HG02973 (cell line): Measurements from ENCODE around the gene HMOX2.

Source experiments
- ATAC-seq: cut with Tn5 transposase; IDR thresholded peaks from one replicate; pipeline ENCODE4 v1.9.1; 2021; ENCODE audit warnings: moderate library complexity; ENCODE audit not compliant: unreplicated experiment

Gene HMOX2

DNA sequence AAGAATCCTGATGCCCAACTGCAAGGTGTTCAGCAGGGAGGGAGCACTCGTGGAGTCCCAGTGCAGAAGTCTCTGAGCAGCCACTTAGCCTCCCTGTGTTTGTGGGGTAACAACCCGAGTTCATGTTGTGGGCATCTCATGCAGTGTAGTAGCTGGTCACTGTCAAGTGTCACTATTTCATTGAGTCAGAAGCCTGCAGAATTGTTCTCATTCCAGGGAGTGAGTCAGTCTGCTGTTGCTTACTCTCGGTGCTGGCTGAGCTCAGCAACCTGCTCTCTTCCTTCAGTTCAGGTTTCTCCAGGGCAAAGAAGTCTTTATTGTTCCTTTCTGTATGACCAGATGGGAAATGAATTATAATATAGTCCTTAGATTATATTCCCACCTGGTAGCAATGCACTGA, 24.1 kb downstream of the HMOX2 start:
- ATAC-seq: no peak

DNA sequence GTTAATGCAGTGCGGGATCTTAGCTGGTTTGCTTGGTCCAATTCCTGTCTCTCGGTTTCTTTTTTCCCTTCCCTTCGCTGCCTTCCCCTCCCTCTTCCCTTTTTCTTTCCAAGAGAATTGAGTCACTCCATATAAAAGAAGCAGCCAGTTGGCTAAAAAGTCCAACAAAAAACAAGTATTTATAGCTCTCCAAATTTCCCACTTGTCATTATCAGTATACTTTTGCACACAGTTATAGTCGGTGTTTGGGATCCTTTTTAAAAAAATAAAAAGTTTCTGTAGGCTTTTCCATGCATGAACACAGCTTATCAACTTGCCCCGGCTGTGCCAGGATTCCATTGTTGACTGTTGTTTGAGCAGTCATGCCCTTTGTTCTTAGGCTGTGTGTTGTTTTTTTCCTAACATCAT, 24.9 kb downstream of the HMOX2 start:
- no peak for ATAC-seq

DNA sequence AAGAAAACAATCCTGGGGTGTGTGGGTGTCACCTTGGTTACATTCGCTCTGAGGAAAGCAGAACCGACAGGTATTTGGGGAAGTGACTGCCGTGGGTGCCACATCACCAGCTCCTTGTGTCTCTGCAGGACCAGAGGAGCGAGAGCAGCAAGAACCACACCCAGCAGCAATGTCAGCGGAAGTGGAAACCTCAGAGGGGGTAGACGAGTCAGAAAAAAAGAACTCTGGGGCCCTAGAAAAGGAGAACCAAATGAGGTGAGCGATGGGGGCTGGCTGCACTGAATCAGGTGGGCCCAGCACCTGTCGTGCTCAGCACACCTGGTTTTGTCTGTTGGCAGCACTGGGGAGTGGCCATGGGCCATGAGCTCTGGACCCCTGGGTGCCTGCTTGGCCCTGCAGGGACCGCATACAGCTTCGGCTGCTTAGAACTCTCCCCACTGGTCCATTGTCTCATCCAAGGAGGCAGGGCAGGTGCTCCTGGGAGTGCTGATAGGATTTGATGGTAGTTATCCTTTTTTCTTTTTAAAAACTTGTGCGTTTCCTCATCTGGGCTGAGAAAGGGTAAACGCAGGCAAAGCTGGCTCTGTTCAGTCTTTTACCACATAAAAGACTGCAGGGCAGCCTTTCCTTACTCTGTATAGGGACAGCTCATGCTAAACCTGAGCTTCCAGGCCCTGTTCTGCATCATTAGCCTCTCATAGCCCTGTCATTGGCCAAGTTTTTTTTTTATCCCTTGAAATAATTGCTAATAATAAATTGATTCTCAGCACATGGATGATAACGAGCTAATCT, 29.4 kb downstream of the HMOX2 start:
- ATAC-seq: peak; percentile 70

DNA sequence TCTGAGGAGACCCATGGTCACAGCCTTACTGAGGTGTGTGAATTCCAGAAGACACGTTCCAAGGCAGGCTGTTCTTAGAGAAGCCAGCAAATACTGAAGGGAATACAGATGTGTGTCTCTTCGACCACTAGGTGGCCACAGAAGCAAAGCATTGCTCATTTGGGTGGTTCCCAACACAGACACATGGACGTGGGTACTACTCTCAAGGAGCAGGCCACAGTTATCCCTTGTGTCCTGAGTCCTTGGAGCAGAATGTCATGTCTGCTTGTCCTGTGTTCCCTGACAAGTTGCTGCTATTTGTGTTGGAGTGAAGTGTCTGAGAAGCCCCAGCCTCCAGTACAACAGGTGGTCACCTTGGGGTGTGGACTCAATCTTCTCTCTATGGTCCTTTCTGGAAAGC, 30.3 kb downstream of the HMOX2 start:
- peak; percentile 45 for ATAC-seq

DNA sequence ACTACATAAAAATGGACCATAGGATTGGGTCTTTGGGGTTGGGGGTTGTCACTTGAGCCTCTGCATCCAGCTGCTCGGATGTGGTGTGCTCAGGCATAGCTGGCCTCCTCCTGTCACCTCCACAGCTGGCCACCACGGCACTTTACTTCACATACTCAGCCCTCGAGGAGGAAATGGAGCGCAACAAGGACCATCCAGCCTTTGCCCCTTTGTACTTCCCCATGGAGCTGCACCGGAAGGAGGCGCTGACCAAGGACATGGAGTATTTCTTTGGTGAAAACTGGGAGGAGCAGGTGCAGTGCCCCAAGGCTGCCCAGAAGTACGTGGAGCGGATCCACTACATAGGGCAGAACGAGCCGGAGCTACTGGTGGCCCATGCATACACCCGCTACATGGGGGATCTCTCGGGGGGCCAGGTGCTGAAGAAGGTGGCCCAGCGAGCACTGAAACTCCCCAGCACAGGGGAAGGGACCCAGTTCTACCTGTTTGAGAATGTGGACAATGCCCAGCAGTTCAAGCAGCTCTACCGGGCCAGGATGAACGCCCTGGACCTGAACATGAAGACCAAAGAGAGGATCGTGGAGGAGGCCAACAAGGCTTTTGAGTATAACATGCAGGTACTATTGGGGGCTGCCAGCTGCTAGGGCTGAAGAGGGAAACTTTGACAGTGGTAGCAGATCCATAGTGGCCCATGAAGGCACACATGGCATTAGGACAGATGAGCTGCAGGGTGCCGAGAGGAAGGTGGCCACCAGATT, 31.6 kb downstream of the HMOX2 start:
- ATAC-seq: no peak

DNA sequence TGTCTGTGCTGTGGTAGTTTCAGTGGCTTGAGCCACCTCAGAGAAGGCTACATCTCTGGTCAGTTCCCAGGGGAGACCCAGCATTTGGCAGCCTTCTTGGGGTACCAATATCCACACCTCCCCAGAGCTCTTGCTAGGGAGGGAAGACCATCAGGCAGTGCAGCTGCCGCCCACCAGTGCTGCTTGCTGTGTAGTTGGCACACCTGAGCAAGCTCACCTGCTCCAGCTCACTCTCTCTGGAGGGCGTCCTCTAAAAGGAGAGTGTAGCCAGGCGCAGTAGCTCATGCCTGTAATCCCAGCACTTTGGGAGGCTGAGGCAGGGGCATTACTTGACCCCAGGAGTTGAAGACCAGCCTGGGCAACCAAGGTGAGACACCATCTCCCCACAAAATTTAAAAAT, 32.6 kb downstream of the HMOX2 start:
- ATAC-seq: no peak

DNA sequence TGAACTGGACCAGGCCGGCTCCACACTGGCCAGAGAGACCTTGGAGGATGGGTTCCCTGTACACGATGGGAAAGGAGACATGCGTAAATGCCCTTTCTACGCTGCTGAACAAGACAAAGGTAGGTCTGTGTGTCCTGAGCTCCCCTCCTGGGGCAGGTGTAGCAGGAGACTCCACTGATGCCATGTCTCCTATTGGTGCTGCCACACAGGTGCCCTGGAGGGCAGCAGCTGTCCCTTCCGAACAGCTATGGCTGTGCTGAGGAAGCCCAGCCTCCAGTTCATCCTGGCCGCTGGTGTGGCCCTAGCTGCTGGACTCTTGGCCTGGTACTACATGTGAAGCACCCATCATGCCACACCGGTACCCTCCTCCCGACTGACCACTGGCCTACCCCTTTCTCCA, 33.2 kb downstream of the HMOX2 start:
- no peak for ATAC-seq

DNA sequence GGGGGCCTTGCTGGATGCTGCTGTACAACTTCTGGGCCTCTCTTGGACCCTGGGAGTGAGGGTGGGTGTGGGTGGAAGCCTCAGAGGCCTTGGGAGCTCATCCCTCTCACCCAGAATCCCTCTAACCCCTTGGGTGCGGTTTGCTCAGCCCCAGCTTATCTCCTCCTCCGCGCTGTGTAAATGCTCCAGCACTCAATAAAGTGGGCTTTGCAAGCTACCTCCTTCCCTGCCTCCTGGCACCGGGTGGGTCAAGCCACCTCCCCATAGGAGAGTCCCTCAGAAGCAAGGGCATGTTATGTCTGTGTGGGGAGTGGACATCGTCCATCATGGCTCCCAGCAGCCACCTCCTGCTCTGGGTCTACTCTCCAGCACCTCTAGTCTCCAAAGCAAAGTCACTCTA, 33.9 kb downstream of the HMOX2 start:
- no peak for ATAC-seq

DNA sequence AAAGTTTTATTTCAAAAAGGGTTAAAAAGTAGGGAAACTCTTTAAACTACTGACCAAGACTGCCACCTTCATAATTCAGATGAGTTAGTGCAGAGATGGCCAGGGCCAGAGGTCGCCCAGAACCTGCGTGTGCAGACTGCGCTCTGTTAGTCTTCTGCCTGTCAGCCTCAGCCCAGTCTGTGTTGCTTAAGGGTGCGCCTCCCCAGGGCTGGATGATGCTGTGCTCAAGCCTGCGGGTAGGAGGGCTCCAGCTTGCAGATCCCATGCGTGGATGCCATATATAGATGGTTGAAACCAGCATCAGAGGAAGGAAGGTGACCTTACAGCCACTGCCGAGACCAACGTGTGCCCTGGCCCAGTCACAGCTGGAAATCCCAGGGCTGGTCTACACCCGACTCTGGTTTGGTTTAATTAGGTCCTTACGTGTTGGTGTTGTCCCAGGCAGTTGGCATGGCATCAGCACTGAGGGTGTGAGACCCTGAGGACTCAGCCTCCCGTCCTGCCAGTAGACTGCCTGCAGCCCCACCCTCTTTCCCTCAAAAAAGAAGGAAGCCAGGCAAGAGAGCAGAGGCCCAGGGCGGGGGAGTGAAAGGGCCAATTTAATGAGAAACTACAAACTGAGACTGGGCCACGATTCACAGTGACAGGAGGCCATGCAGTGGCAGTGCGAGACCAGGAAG, 34.7 kb downstream of the HMOX2 start:
- ATAC-seq: no peak

DNA sequence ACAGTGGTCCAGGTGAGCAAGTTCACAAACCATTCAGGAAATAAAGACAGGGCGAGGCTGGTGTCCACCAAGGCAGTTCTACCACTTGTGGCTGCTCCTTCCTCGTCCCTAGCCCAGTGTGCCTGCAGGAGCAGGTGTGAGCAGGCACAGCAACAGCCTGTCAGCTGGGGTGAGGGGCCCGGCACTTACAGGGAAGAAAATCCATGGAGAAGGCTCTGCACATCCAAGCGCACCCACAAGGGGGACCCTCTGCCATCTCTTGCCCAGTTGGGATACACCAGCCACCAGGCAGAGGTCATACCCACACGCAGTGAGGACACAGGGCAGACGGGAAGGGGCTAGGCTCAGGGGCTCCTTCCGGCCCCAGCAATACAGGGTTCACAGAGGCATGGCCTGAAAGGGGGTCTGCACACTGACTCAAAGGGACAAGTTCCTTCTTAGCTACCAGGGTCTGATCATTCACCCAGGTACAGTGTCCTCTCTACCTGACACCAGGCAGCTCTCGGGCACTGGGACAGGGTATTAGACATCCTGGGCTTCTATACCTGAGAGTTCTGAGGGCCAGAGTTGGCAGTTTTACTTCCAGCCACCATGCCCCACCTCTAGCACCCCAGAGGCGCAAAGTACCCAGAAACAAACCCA, 35.4 kb downstream of the HMOX2 start:
- ATAC-seq: no peak

DNA sequence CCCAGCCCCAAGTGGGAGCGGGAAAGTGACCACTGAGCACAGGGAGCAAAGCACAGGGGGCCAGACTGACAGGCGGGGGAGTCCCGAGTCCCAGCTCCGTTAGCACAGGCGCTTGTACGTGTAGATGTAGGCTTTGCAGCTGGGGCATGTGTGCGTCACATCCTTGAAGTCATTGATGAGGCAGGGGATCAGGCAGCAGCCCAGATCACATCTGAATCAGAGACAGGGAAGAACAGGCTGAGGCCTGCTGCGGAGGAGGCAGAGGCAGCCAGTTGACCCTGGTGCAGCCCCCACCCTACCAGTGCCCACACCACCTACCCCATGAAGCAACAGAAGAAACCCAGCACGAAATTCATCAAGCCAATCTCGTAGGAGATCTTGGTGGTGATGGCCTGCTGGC, 36.3 kb downstream of the HMOX2 start:
- ATAC-seq: no peak

DNA sequence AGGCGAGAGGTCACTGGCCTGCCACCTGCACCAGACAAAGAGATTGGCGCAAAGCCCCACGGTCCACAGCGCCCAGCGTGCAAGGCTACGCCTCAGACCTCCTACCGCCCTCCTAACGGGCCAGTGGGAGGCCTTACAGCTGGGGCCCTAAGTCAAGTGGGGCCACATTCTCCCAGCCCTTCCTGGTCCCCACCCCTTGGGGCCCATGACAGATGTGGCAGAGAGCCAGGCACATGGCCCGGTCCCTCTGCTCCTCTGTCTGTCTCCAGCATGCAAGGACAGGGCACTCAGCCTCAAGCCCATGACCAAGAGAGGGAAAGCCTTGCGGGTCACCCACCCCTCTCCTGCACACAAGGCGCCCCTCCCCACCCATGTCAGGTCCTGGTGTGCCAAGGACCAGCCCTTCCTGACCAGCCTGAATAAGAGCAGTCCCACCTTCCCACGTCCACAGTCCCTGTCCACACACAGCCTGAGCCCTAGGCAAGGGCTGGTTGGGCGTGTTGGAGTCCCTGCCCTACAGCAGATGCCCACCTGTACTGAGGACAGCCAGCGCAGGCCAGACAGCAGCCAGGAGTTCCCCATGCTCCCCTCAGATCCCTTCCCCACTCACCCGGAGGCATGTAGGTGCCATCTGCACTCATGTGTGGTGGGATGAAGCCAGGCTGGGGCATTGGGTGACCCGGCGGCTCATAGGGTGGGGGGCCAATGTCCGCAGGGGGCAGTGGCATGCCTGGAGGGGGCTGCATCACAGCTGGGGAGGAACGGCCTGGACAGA, 37.1 kb downstream of the HMOX2 start:
- ATAC-seq: no peak

DNA sequence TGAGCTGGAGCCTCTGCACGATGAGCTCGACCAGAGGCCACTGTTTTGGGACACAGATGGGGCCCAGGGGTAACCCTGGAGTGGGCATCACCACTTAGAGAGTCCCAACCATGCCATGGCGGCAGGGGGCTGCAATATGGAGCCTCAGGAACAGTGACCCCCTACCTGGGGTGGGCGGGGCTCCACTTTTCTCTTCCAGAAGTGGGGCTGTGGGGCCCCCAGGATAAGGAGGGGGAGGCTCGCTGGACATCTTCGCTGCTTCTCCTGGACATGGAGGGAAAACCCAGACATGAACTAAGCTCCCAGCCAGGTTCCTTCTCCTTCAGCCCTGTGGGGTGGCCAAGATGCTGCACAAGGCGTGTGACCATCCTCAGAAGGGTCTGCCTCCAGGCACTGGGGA, 37.7 kb downstream of the HMOX2 start:
- no peak for ATAC-seq

DNA sequence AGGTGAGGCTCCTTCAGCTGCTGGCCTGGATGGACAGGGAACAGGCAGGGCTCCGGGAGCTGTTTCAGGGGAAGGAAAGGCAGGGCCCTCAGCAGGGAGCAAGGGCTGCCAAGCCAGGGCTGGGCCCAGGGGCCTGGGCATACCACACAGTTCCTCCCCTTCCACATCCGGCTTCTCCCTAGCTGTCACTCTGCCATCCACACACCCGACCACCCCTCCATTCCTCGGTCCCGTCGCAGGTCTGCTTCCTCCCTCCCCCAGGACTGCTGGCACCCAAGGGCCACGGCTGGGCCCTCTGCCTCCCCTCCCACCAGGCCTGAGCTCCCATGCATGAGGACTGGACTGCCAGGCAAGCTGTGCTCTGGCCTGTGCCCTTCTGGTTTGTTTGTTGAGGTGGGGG, 38.4 kb downstream of the HMOX2 start:
- no peak for ATAC-seq

DNA sequence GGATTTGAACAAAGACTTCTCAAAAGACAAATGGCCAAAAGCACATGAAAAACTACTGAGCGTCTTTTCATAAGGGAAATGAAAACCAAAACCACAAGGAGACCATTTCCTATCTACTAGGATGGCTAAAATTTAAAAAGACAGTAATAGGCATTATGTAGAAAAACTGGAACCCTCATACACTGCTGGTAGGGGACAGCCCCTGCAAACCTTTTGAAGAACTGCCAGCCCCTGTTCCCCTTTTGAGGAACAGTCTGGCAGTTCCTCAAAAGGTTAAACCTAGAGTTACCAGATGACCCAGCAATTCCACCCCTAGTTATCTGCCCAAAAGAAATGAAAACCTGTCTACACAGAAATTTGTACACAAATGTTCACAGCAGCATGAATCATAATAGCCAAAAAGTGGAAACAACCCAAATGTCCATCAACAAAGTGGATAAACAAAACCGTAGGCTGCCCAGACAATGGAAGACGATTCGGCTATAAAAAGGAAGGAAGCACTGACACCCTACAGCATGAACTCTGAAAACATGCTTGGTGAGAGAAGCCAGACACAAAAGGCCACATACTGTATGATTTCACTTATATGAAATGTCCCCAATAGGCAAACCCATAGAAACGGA, 39.5 kb downstream of the HMOX2 start:
- peak; percentile 45 for ATAC-seq

DNA sequence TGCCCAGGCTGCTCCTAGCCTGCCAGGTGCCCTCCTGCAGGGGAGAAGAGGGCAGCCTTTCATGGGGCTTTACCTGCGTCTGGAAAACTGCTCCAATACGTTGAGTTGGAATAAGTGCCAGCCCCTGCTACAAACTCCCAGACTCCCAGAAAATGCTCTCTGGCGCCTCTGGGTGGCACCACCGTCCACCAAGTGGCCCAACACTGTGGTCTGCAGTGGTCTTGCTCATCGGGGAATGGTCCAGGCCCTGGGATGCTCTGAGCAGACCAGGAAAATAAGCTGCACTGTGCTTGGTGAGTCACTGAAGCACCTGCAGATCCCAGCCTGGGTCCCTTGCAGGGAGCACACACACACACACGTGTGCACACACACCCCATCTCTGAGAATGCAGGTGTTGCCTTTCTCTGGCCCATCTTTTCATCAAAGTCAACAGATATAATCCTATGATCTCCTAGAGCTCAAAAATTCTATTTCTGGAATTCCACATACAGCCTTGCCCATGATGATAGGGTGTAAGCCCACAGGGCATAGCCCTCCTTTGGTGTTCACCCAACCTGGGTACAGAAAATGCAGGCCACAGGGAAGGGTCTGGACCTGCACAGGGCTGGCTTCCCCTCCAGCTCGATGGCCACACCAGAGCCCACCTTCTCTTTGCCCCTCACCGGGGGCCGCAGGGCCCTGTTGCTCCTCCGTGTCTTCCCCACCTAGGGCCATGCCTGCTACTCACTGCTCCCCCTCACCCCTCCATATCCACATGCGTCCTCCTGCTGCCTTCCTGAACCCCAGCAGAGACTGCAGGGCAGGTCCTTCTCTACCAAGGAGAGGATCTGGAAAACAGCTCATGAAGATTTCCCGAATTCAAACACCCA, 41.8 kb downstream of the HMOX2 start:
- ATAC-seq: no peak

DNA sequence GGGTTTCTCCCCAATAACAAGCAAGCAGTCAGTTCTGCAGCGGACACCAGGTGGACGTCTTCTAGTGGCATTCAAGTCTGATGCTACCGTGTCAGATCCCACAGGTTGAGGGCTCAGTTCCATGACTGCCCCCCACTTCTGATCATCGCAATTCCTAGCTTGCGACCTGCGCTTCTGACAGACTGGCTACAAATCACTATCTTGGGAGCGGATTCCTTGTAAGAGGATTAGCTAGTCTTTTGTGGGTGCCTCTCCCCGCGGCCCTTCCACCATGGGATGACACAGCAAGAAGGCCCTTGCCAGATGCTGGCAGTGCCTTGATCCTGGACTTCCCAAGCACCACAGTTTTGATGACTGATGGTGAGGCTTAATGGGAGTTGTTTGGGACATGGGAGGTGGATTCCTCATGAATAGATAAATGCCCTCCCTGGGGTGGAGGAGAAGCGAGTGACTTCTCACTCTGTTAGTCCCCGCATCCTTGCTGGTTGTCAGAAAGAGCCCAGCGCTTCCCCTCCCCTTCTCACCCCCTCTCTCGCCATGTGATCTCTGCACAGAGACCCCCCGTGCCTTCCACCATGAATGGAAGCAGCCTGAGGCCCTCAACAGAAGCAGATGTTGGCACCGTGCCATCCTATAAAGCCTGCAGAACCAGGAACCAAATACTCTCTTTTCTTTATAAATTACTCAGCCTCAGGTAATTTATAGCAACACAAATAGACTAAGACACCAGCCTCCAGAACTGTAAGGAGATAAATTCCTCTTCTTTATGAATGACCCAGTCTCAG, 43.3 kb downstream of the HMOX2 start:
- no peak for ATAC-seq

DNA sequence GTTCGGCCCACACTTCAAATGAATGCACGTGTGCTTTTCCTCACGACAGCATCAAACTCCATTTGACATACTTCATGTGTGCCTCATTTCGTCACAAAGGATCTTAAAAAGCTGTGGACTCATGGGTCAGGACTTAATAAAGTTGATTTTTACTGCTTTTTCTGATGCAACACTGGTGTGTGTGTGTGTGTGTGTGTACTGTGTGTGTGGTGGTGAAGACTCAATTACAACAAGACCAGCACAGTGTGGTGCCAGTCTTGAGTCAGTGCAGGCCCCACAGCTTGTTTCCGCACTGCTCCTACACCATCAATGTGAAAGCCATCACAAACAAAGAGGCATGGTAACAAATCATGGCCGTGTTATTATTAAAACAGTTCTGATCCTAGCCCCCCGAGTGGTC, 44.7 kb downstream of the HMOX2 start:
- ATAC-seq: no peak
